IMR-90 (cell line): ENCODE measurements around the gene SNRNP35. TPM values are rescaled to one million over a fixed set of nuclear protein-coding genes. Genes with fewer than 3 reads are reported as not detected.
"Not testable (repeated sequence)": the region's sequence is repeated elsewhere in the genome, so short reads cannot be mapped to it uniquely, and the experiment has no call there.

Experiments used
- ATAC-seq: fragments of 200-7000 bp; cut with Tn5 transposase; 2 replicates; pipeline ENCODE4 v1.9.1; 2020; ENCODE audit warnings: low read depth, mild to moderate bottlenecking, moderate library complexity
- BruUV-seq: library from RNA; stranded (reverse); fragments of 400-500 nt; replicated peaks from 2 replicates; lab custom pipeline; 2021; lab: Mats Ljungman, UMichigan
- CTCF ChIA-PET: fragments of 300-600 bp; formaldehyde crosslinking; extraction: SDS; loops from one replicate; lab custom pipeline; 2021; ENCODE audit warnings: antibody characterized with exemption; lab: Yijun Ruan, JAX
- POLR2A ChIA-PET: fragments of 300-600 bp; sonication (Branson Sonifier 250); formaldehyde crosslinking; loops from one replicate; lab custom pipeline; 2022; ENCODE audit warnings: antibody characterized with exemption; ENCODE audit not compliant: unreplicated experiment; lab: Charles Lee
- DNase-seq: peaks from one replicate; pipeline ENCODE4 v3.0.0; 2013
- H2AFZ ChIP-seq: replicated peaks from 2 replicates; pipeline ENCODE3; 2013; ENCODE audit warnings: low read length, mild to moderate bottlenecking; ENCODE audit not compliant: poor library complexity
- H2AK5ac ChIP-seq: 2 replicates; pipeline ENCODE4 v1.6.1; 2013; ENCODE audit warnings: low read depth, low read length, inconsistent platforms
- H2AK9ac ChIP-seq: replicated peaks from 2 replicates; pipeline ENCODE3; 2013; ENCODE audit warnings: mild to moderate bottlenecking, low read depth, low read length, moderate library complexity; ENCODE audit not compliant: poor library complexity
- H2BK120ac ChIP-seq: 2 replicates; pipeline ENCODE4 v1.6.1; 2013; ENCODE audit warnings: low read depth, low read length, inconsistent platforms
- H2BK15ac ChIP-seq: 3 replicates; pipeline ENCODE4 v1.6.1; 2013; ENCODE audit warnings: low read depth, low read length, inconsistent platforms
- H2BK20ac ChIP-seq: 2 replicates; pipeline ENCODE4 v1.6.1; 2013; ENCODE audit warnings: low read depth, mild to moderate bottlenecking, inconsistent platforms, low read length, moderate library complexity
- H2BK5ac ChIP-seq: 2 replicates; pipeline ENCODE4 v1.6.1; 2013; ENCODE audit warnings: mild to moderate bottlenecking, low read depth, low read length, inconsistent platforms; ENCODE audit not compliant: poor library complexity, severe bottlenecking
- H3K14ac ChIP-seq: replicated peaks from 2 replicates; pipeline ENCODE4 v1.6.1; 2013; ENCODE audit warnings: low read depth, low read length, inconsistent platforms
- H3K18ac ChIP-seq: 2 replicates; pipeline ENCODE4 v1.6.1; 2013; ENCODE audit warnings: low read depth, low read length, control low read depth
- H3K23ac ChIP-seq: 2 replicates; pipeline ENCODE4 v1.6.1; 2013; ENCODE audit warnings: low read depth, low read length, inconsistent platforms
- H3K27ac ChIP-seq: 2 replicates; pipeline ENCODE4 v1.5.1; 2013; ENCODE audit warnings: mild to moderate bottlenecking, control low read depth, low read length; ENCODE audit not compliant: insufficient read depth
- H3K27me3 ChIP-seq: 2 replicates; pipeline ENCODE4 v1.6.1; 2013; ENCODE audit warnings: low read length; ENCODE audit not compliant: control insufficient read depth, insufficient read depth
- H3K36me3 ChIP-seq: 2 replicates; pipeline ENCODE4 v1.6.1; 2013; ENCODE audit warnings: low read length, mixed read lengths; ENCODE audit not compliant: control insufficient read depth, insufficient read depth
- H3K4ac ChIP-seq: 2 replicates; pipeline ENCODE4 v1.6.1; 2013; ENCODE audit warnings: low read depth, low read length, inconsistent platforms
- H3K4me1 ChIP-seq: 2 replicates; pipeline ENCODE4 v1.6.1; 2013; ENCODE audit warnings: low read length, mixed read lengths; ENCODE audit not compliant: control insufficient read depth, insufficient read depth
- H3K4me2 ChIP-seq: 2 replicates; pipeline ENCODE4 v1.6.1; 2013; ENCODE audit warnings: low read depth, mild to moderate bottlenecking, control low read depth, low read length, moderate library complexity
- H3K4me3 ChIP-seq: 2 replicates; pipeline ENCODE4 v1.5.1; 2013; ENCODE audit warnings: low read depth, mild to moderate bottlenecking, control low read depth, low read length, moderate library complexity; ENCODE audit not compliant: insufficient read depth
- H3K56ac ChIP-seq: 2 replicates; pipeline ENCODE4 v1.6.1; 2013; ENCODE audit warnings: low read length, inconsistent platforms; ENCODE audit not compliant: insufficient read depth; ENCODE audit errors: extremely low read depth
- H3K79me1 ChIP-seq, 2 experiments: 2 replicates each; pipeline ENCODE4 v1.6.1; 2013; ENCODE audit warnings: low read length in 2 of 2, inconsistent platforms in 1 of 2, low read depth in 1 of 2
- H3K9ac ChIP-seq: 2 replicates; pipeline ENCODE4 v1.6.1; 2013; ENCODE audit warnings: low read depth, low read length, control low read depth
- H3K9me1 ChIP-seq: 2 replicates; pipeline ENCODE4 v1.6.1; 2013; ENCODE audit warnings: low read length, inconsistent platforms; ENCODE audit not compliant: insufficient read depth
- H3K9me3 ChIP-seq: 2 replicates; pipeline ENCODE4 v1.6.1; 2013; ENCODE audit warnings: low read length; ENCODE audit not compliant: control insufficient read depth, insufficient read depth
- H4K20me1 ChIP-seq: 2 replicates; pipeline ENCODE4 v1.6.1; 2013; ENCODE audit warnings: low read length, inconsistent platforms; ENCODE audit not compliant: insufficient read depth
- H4K5ac ChIP-seq: 2 replicates; pipeline ENCODE4 v1.6.1; 2013; ENCODE audit warnings: mild to moderate bottlenecking, low read depth, low read length, control low read depth
- H4K8ac ChIP-seq, 2 experiments: 2 replicates each; pipeline ENCODE4 v1.6.1; 2013; ENCODE audit warnings: low read depth in 2 of 2, low read length in 2 of 2, control low read depth in 1 of 2, inconsistent platforms in 1 of 2
- H4K91ac ChIP-seq: 2 replicates; pipeline ENCODE4 v1.6.1; 2013; ENCODE audit warnings: low read depth, low read length, inconsistent platforms; ENCODE audit not compliant: insufficient read depth
- WGBS, 2 experiments: methylation state at CpG; one replicate each; pipeline versions ENCODE4 v1.1.5 to v1.1.7; 2013; ENCODE audit warnings: missing lambda C conversion rate in 2 of 2; ENCODE audit not compliant: insufficient read length in 1 of 2; ENCODE audit errors: extremely low coverage in 2 of 2; 5-methylcytosine and 5-hydroxymethylcytosine counted together
- dilution Hi-C: fragments of 300-500 bp; cut with HindIII; formaldehyde crosslinking; loops from one replicate; pipeline ENCODE4 v1.14.3; 2018; ENCODE audit warnings: low sequenced_read_pairs; ENCODE audit not compliant: unreplicated experiment
- in situ Hi-C: fragments of 300-500 bp; cut with MboI; formaldehyde crosslinking; loops from 3 replicates; pipeline ENCODE4 v1.14.3; 2019; ENCODE audit warnings: low sequenced_read_pairs, inconsistent platforms, mixed read lengths
- intact Hi-C: fragments of 100-400 bp; cut with micrococcal nuclease; formaldehyde crosslinking; loops from 2 replicates; pipeline ENCODE4 v1.10.0; 2022
- polyA plus RNA-seq, 3 experiments: library from polyadenylated mRNA; depleted of rRNA; stranded (reverse); fragments of >200 nt; gene quantifications; 2 replicates each; pipeline ENCODE4 v1.2.3, GENCODE V29; 2012; ENCODE audit warnings: low replicate concordance in 1 of 3
- total RNA-seq: library from RNA; depleted of rRNA; stranded (reverse); fragments of >200 nt; gene quantifications from 2 replicates; pipeline ENCODE4 v1.2.3, GENCODE V29; 2012

Gene SNRNP35
- total and polyA plus RNA-seq, 2 of the 4 experiments (the other 2 are of a cell fraction) = 4.7 to 15.4 TPM

GRCh38 chr12:123431951-123432817 is 25.8 kb upstream of the SNRNP35 start:
- H3K9ac ChIP-seq, H2BK20ac ChIP-seq, H3K4me3 ChIP-seq, H3K27me3 ChIP-seq, H2AK5ac ChIP-seq, H3K9me1 ChIP-seq, ATAC-seq, H4K5ac ChIP-seq, H2AK9ac ChIP-seq, H3K14ac ChIP-seq, H3K27ac ChIP-seq, H2BK15ac ChIP-seq, H2AFZ ChIP-seq, H3K18ac ChIP-seq, CTCF ChIA-PET, H2BK120ac ChIP-seq, H3K4me2 ChIP-seq, H3K4ac ChIP-seq, in situ Hi-C loops, H3K4me1 ChIP-seq, H3K23ac ChIP-seq, H3K56ac ChIP-seq, dilution Hi-C loops, H3K9me3 ChIP-seq, H4K8ac ChIP-seq, DNase-seq, H4K20me1 ChIP-seq, H3K36me3 ChIP-seq, H2BK5ac ChIP-seq, BruUV-seq, H4K91ac ChIP-seq: not testable (repeated sequence)
- H3K79me1 ChIP-seq = peaks cover 8 to 22% of the 10 kb centered on the region in 2 experiments; a peak in 3 of 4 replicates
- WGBS, 2 experiments = 40% methylated on average over 1 of the region's 15 CpGs; no CpG with 5 or more reads in 1 of the 2 experiments
- intact Hi-C loops = loop anchor here (5.0 kb wide), 1 partner anchor 40 kb away; no protein-coding TSS in a partner anchor
- POLR2A ChIA-PET = interaction anchor here (1.1 kb wide), 1 partner anchor 12 kb away, joined by 20 read pairs; no protein-coding TSS in a partner anchor
